GM12878 (cell line): ENCODE data around the gene SRPX2.

ENCODE experiments used
- CTCF ChIP-seq, 3 experiments: IDR thresholded peaks in 2 of 3; conservative IDR thresholded peaks in 1 of 3; 2 replicates each; pipeline ENCODE4 v1.5.1; 2011; ENCODE audit warnings: low read depth in 3 of 3, low read length in 3 of 3, mild to moderate bottlenecking in 3 of 3, control low read depth in 2 of 3, moderate library complexity in 2 of 3, inconsistent platforms in 1 of 3, mixed read lengths in 1 of 3; ENCODE audit not compliant: control insufficient read depth in 2 of 3, insufficient read depth in 1 of 3; ENCODE audit errors: extremely low read depth in 1 of 3
- CUX1 ChIP-seq: IDR thresholded peaks from 2 replicates; pipeline ENCODE4 v1.6.1; 2012; ENCODE audit warnings: improper control_type of control experiment, low read depth, low read length; ENCODE audit not compliant: insufficient replicate concordance
- EP300 ChIP-seq, 2 experiments: fragments of 150-350 bp in 1 of 2; IDR thresholded peaks; 2 replicates each; pipeline ENCODE4 v1.6.1; 2011 to 2012; ENCODE audit warnings: low read depth in 2 of 2, low read length in 2 of 2, borderline replicate concordance in 1 of 2, improper control_type of control experiment in 1 of 2, inconsistent platforms in 1 of 2; ENCODE audit not compliant: control insufficient read depth in 1 of 2
- MXI1 ChIP-seq: fragments of 150-350 bp; IDR thresholded peaks from 2 replicates; pipeline ENCODE4 v1.6.1; 2011; ENCODE audit warnings: low read depth, mild to moderate bottlenecking, inconsistent platforms, low read length, improper control_type of control experiment
- NR2C2 ChIP-seq: IDR thresholded peaks from 2 replicates; pipeline ENCODE4 v1.6.1; 2011; ENCODE audit warnings: borderline replicate concordance, low read depth; ENCODE audit not compliant: control insufficient read depth, insufficient read length
- POLR2A ChIP-seq: IDR thresholded peaks from 2 replicates; pipeline ENCODE4 v1.6.1; 2011; ENCODE audit warnings: low read depth, mild to moderate bottlenecking, low read length
- POLR2AphosphoS2 ChIP-seq: IDR thresholded peaks from 2 replicates; pipeline ENCODE4 v1.6.1; 2011; ENCODE audit warnings: low read depth, mild to moderate bottlenecking, low read length, improper control_type of control experiment, moderate library complexity
- RB1 ChIP-seq: fragments of 450-650 bp; formaldehyde crosslinking; IDR thresholded peaks from 2 replicates; pipeline ENCODE4 v1.6.1; 2017; ENCODE audit warnings: mild to moderate bottlenecking, borderline replicate concordance
- TF ChIP-seq, protein P1 (sequence below): fragments of 450-650 bp; IDR thresholded peaks from 2 replicates; pipeline ENCODE4 v1.6.1; 2017; ENCODE audit warnings: antibody characterized with exemption, mild to moderate bottlenecking, moderate library complexity

GRCh38 chrX:100696699-100697351 lies 52.8 kb downstream of the SRPX2 start:
- TF ChIP-seq NR2C2: no peak
- TF ChIP-seq CTCF (IDR thresholded peaks at IDR 0.05 in 2 of 3, conservative IDR thresholded peaks at IDR 0.05 in 1 of 3; ENCODE audit: control insufficient read depth in 2 of 3, extremely low read depth in 1 of 3, insufficient read depth in 1 of 3, low read depth in 3 of 3, low read length in 3 of 3): no peak
- TF ChIP-seq, protein P1, sequence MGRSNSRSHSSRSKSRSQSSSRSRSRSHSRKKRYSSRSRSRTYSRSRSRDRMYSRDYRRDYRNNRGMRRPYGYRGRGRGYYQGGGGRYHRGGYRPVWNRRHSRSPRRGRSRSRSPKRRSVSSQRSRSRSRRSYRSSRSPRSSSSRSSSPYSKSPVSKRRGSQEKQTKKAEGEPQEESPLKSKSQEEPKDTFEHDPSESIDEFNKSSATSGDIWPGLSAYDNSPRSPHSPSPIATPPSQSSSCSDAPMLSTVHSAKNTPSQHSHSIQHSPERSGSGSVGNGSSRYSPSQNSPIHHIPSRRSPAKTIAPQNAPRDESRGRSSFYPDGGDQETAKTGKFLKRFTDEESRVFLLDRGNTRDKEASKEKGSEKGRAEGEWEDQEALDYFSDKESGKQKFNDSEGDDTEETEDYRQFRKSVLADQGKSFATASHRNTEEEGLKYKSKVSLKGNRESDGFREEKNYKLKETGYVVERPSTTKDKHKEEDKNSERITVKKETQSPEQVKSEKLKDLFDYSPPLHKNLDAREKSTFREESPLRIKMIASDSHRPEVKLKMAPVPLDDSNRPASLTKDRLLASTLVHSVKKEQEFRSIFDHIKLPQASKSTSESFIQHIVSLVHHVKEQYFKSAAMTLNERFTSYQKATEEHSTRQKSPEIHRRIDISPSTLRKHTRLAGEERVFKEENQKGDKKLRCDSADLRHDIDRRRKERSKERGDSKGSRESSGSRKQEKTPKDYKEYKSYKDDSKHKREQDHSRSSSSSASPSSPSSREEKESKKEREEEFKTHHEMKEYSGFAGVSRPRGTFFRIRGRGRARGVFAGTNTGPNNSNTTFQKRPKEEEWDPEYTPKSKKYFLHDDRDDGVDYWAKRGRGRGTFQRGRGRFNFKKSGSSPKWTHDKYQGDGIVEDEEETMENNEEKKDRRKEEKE: no peak
- TF ChIP-seq EP300 (IDR thresholded peaks at IDR 0.05; ENCODE audit: borderline replicate concordance in 1 of 2, control insufficient read depth in 1 of 2, low read depth in 2 of 2, low read length in 2 of 2): no peak
- no peak for TF ChIP-seq POLR2A
- no peak for TF ChIP-seq CUX1
- TF ChIP-seq MXI1: no peak
- TF ChIP-seq RB1: no peak
- no peak for TF ChIP-seq POLR2AphosphoS2
